GM06990 (cell line): ENCODE data around the gene ADGRA3.

Experiments used
- DNase-seq: peaks from one replicate; pipeline ENCODE4 v3.0.0-alpha.2; 2011; ENCODE audit not compliant: insufficient read length; ENCODE audit errors: extremely low read depth
- H3K27me3 ChIP-seq: replicated peaks from 2 replicates; pipeline ENCODE4 v1.6.0; 2011; ENCODE audit warnings: low read length; ENCODE audit not compliant: control insufficient read depth, insufficient read depth
- H3K36me3 ChIP-seq: 2 replicates; pipeline ENCODE4 v1.5.1; 2011; ENCODE audit warnings: low read length; ENCODE audit not compliant: control insufficient read depth, insufficient read depth
- H3K4me3 ChIP-seq: replicated peaks from 2 replicates; pipeline ENCODE4 v1.5.1; 2011; ENCODE audit warnings: low read depth, mild to moderate bottlenecking, control low read depth, low read length
- CTCF ChIP-seq: IDR thresholded peaks from 2 replicates; pipeline ENCODE4 v1.5.1; 2011; ENCODE audit warnings: low read length, control low read depth, mild to moderate bottlenecking, inconsistent platforms; ENCODE audit not compliant: insufficient read depth, poor library complexity, severe bottlenecking

The ADGRA3 gene

GRCh38 chr4:22434895-22435294 is 81.0 kb downstream of the ADGRA3 start:
- H3K36me3 ChIP-seq, result no peaks in the 10 kb centered on the region
- no peak for DNase-seq
- TF ChIP-seq CTCF, result peak; percentile 41
- no peaks in the 10 kb centered on the region for H3K27me3 ChIP-seq
- no peak overlapping the region for H3K4me3 ChIP-seq

GRCh38 chr4:22430626-22431025 is 85.2 kb downstream of the ADGRA3 start:
- no peak for TF ChIP-seq CTCF
- Histone ChIP-seq H3K4me3 (no peak overlapping the region), H3K36me3 (no peaks in the 10 kb centered on the region), H3K27me3 (no peaks in the 10 kb centered on the region)
- DNase-seq, result no peak

- DNase-seq, result no peak
- H3K27me3 ChIP-seq, result no peaks in the 10 kb centered on the region
- no peaks in the 10 kb centered on the region for H3K36me3 ChIP-seq
- no peak for TF ChIP-seq CTCF
- H3K4me3 ChIP-seq, result no peak overlapping the region
Observed at GRCh38 chr4:22428441-22428840, 87.4 kb downstream of the ADGRA3 start.

- DNase-seq, result no peak
- Histone ChIP-seq H3K27me3 (no peaks in the 10 kb centered on the region), H3K4me3 (no peak overlapping the region), H3K36me3 (no peaks in the 10 kb centered on the region)
- TF ChIP-seq CTCF, result no peak
Observed at GRCh38 chr4:22427675-22428074, 88.2 kb downstream of the ADGRA3 start.

- Histone ChIP-seq H3K4me3 (no peak overlapping the region), H3K36me3 (no peaks in the 10 kb centered on the region), H3K27me3 (no peaks in the 10 kb centered on the region)
- no peak for TF ChIP-seq CTCF
- no peak for DNase-seq
Observed at GRCh38 chr4:22420291-22420690, 95.6 kb downstream of the ADGRA3 start.

GRCh38 chr4:22417408-22417807 is 98.5 kb downstream of the ADGRA3 start:
- Histone ChIP-seq H3K4me3 (no peak overlapping the region), H3K36me3 (no peaks in the 10 kb centered on the region), H3K27me3 (no peaks in the 10 kb centered on the region)
- DNase-seq, result no peak
- TF ChIP-seq CTCF, result no peak
